HEK293T (cell line): Measurements from ENCODE around the gene NAT8L.

Experiments
- ARNT ChIP-seq: fragments of 450-650 bp; IDR thresholded peaks from 2 replicates; pipeline ENCODE4 v1.6.1; 2017; ENCODE audit warnings: mild to moderate bottlenecking
- BHLHE40 ChIP-seq: fragments of 450-650 bp; IDR thresholded peaks from 2 replicates; pipeline ENCODE4 v1.6.1; 2016; ENCODE audit warnings: mild to moderate bottlenecking, moderate library complexity, borderline replicate concordance
- CTBP1 ChIP-seq: fragments of 450-650 bp; IDR thresholded peaks from 2 replicates; pipeline ENCODE4 v1.6.1; 2016; ENCODE audit warnings: borderline replicate concordance
- FOXA1 ChIP-seq: fragments of 450-650 bp; IDR thresholded peaks from 2 replicates; pipeline ENCODE4 v1.6.1; 2016; ENCODE audit warnings: mild to moderate bottlenecking
- FOXK2 ChIP-seq: fragments of 450-650 bp; IDR thresholded peaks from 2 replicates; pipeline ENCODE4 v1.6.1; 2016; ENCODE audit warnings: mild to moderate bottlenecking
- FOXM1 ChIP-seq: fragments of 450-650 bp; IDR thresholded peaks from 2 replicates; pipeline ENCODE4 v1.6.1; 2017; ENCODE audit warnings: mild to moderate bottlenecking, borderline replicate concordance
- HDGF ChIP-seq: fragments of 450-650 bp; IDR thresholded peaks from 2 replicates; pipeline ENCODE4 v1.6.1; 2017; ENCODE audit warnings: antibody characterized with exemption, borderline replicate concordance
- LEF1 ChIP-seq: fragments of 450-650 bp; IDR thresholded peaks from 2 replicates; pipeline ENCODE4 v1.6.1; 2017; ENCODE audit warnings: mild to moderate bottlenecking, borderline replicate concordance
- NFRKB ChIP-seq: fragments of 450-650 bp; IDR thresholded peaks from 2 replicates; pipeline ENCODE4 v1.6.1; 2016; ENCODE audit warnings: mild to moderate bottlenecking, moderate library complexity
- PKNOX1 ChIP-seq: fragments of 450-650 bp; IDR thresholded peaks from 2 replicates; pipeline ENCODE4 v1.6.1; 2016
- SP1 ChIP-seq: fragments of 450-650 bp; IDR thresholded peaks from 2 replicates; pipeline ENCODE4 v1.6.1; 2017
- SUZ12 ChIP-seq: fragments of 450-650 bp; IDR thresholded peaks from 2 replicates; pipeline ENCODE4 v1.6.1; 2016; ENCODE audit warnings: mild to moderate bottlenecking
- TARDBP ChIP-seq: fragments of 450-650 bp; IDR thresholded peaks from 2 replicates; pipeline ENCODE4 v1.6.1; 2016
- ZNF384 ChIP-seq: fragments of 450-650 bp; IDR thresholded peaks from 2 replicates; pipeline ENCODE4 v1.6.1; 2016

GRCh38 chr4:2069986-2070385 lies 10.9 kb downstream of the NAT8L start:
- TF ChIP-seq SUZ12 (no peak), SP1 (no peak), ARNT (no peak), CTBP1 (no peak), FOXM1 (no peak), FOXK2 (no peak), BHLHE40 (no peak), PKNOX1 (no peak), NFRKB (no peak), TARDBP (no peak), HDGF (no peak), FOXA1 (no peak), ZNF384 (no peak), LEF1 (no peak)
